ENCODE data around the gene GATB.
A peak's percentile ranks its signal among the peaks of the same experiment; 100 is the strongest.

The GATB gene

DNA sequence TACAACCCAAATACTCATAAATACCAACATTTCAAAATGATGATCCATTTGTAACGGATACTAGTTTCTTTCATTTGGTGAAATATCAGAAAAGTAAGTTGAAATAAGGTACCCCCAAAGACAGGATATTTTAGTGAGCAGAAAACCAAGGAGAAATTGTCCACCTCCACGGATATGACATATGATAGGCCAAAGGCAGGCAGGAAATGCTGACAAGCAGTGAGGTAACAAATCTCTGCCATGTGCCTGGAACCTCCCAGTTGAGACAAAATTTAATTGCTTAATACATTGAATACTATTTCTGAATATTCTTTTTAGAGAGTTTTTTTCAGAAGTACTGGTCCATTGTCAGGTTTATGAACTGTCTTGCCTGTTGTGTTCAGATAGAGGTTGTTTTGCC lies 118.8 kb downstream of the GATB start:
- DNase-seq (ENCODE audit: low read depth in 1 of 2, low spot score in 1 of 2), result no peak
- no peak overlapping the region for H3K4me3 ChIP-seq (replicated peaks; ENCODE audit: insufficient read depth, low read length)
- TF ChIP-seq POLR2AphosphoS5 (IDR thresholded peaks at IDR 0.05; ENCODE audit: low read depth) (no peak), SPI1 (IDR thresholded peaks at IDR 0.05; ENCODE audit: borderline replicate concordance, low read depth) (no peak), GABPA (IDR thresholded peaks at IDR 0.05; ENCODE audit: low read depth) (no peak)
- TF ChIP-seq, protein P1, sequence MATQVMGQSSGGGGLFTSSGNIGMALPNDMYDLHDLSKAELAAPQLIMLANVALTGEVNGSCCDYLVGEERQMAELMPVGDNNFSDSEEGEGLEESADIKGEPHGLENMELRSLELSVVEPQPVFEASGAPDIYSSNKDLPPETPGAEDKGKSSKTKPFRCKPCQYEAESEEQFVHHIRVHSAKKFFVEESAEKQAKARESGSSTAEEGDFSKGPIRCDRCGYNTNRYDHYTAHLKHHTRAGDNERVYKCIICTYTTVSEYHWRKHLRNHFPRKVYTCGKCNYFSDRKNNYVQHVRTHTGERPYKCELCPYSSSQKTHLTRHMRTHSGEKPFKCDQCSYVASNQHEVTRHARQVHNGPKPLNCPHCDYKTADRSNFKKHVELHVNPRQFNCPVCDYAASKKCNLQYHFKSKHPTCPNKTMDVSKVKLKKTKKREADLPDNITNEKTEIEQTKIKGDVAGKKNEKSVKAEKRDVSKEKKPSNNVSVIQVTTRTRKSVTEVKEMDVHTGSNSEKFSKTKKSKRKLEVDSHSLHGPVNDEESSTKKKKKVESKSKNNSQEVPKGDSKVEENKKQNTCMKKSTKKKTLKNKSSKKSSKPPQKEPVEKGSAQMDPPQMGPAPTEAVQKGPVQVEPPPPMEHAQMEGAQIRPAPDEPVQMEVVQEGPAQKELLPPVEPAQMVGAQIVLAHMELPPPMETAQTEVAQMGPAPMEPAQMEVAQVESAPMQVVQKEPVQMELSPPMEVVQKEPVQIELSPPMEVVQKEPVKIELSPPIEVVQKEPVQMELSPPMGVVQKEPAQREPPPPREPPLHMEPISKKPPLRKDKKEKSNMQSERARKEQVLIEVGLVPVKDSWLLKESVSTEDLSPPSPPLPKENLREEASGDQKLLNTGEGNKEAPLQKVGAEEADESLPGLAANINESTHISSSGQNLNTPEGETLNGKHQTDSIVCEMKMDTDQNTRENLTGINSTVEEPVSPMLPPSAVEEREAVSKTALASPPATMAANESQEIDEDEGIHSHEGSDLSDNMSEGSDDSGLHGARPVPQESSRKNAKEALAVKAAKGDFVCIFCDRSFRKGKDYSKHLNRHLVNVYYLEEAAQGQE (IDR thresholded peaks at IDR 0.05; ENCODE audit: insufficient replicate concordance, low read depth), result no peak
- TF ChIP-seq, protein P2, sequence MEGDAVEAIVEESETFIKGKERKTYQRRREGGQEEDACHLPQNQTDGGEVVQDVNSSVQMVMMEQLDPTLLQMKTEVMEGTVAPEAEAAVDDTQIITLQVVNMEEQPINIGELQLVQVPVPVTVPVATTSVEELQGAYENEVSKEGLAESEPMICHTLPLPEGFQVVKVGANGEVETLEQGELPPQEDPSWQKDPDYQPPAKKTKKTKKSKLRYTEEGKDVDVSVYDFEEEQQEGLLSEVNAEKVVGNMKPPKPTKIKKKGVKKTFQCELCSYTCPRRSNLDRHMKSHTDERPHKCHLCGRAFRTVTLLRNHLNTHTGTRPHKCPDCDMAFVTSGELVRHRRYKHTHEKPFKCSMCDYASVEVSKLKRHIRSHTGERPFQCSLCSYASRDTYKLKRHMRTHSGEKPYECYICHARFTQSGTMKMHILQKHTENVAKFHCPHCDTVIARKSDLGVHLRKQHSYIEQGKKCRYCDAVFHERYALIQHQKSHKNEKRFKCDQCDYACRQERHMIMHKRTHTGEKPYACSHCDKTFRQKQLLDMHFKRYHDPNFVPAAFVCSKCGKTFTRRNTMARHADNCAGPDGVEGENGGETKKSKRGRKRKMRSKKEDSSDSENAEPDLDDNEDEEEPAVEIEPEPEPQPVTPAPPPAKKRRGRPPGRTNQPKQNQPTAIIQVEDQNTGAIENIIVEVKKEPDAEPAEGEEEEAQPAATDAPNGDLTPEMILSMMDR (IDR thresholded peaks at IDR 0.05; ENCODE audit: insufficient read depth, low read length), result no peak

DNA sequence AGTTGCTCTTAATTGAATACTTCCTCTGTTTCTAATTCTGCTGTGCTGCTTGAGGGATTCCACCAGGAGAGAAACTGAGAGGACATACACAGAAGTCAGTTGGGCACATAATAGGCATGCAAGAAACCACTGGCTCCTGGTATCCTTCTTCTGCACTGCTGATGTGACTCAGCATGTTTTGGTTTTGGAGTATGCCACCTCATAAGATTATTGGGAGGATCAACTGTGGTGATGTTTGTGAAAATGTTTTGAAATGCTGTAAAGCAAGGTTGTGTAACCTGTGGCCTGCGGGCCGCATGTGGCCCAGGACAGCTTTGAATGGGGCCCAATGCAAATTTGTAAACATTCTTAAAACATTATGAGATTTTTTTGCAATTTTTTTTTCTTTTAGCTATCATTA lies 119.6 kb downstream of the GATB start:
- no peak overlapping the region for H3K4me3 ChIP-seq (replicated peaks; ENCODE audit: insufficient read depth, low read length)
- H3K27me3 ChIP-seq (ENCODE audit: insufficient read depth, poor library complexity, severe bottlenecking), result no peaks in the 10 kb centered on the region
- TF ChIP-seq, protein P1 (IDR thresholded peaks at IDR 0.05; ENCODE audit: insufficient replicate concordance, low read depth), result no peak
- TF ChIP-seq SPI1 (IDR thresholded peaks at IDR 0.05; ENCODE audit: borderline replicate concordance, low read depth), result no peak
- TF ChIP-seq GABPA (IDR thresholded peaks at IDR 0.05; ENCODE audit: low read depth), result no peak
- TF ChIP-seq, protein P2 (IDR thresholded peaks at IDR 0.05; ENCODE audit: insufficient read depth, low read length), result no peak
- peak; percentile 63 for TF ChIP-seq POLR2AphosphoS5 (IDR thresholded peaks at IDR 0.05; ENCODE audit: low read depth)
- peak; percentile 56 to 89 for DNase-seq (ENCODE audit: low read depth in 1 of 2, low spot score in 1 of 2)
- peak overlapping the region; percentile 39 for H3K27ac ChIP-seq (replicated peaks)

More for the DNA sequence above, 118.8 kb downstream of the GATB start:
- Histone ChIP-seq H3K27me3 (ENCODE audit: insufficient read depth, poor library complexity, severe bottlenecking) (no peaks in the 10 kb centered on the region), H3K27ac (replicated peaks) (peak overlapping the region; percentile 39; the same call in 1 of the 2 replicates)

DNA sequence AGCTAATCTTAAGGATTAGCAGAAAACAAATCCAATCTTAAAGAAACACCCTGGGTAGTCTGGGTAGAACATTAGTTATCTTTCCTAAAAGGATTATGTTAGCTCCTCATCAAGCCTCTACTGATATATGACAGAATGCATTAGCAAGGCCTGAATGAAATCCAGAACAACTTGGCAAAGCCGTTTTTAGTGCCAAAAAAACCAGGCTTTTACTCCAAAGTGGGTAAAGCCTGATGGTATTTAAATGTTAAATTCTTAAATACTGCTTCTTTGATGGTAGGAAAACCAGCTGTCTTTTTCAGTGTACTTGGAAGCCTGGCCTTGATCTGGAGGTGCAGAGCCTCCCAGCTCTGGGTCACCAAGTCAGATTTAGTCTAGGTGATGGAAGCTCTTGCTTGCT lies 120.4 kb downstream of the GATB start:
- Histone ChIP-seq H3K27me3 (ENCODE audit: insufficient read depth, poor library complexity, severe bottlenecking) (no peaks in the 10 kb centered on the region), H3K4me3 (replicated peaks; ENCODE audit: insufficient read depth, low read length) (no peak overlapping the region), H3K27ac (replicated peaks) (peak overlapping the region; percentile 27)
- TF ChIP-seq POLR2AphosphoS5 (IDR thresholded peaks at IDR 0.05; ENCODE audit: low read depth), result no peak
- TF ChIP-seq, protein P2 (IDR thresholded peaks at IDR 0.05; ENCODE audit: insufficient read depth, low read length), result no peak
- TF ChIP-seq, protein P1 (IDR thresholded peaks at IDR 0.05; ENCODE audit: insufficient replicate concordance, low read depth), result no peak
- no peak for TF ChIP-seq SPI1 (IDR thresholded peaks at IDR 0.05; ENCODE audit: borderline replicate concordance, low read depth)
- TF ChIP-seq GABPA (IDR thresholded peaks at IDR 0.05; ENCODE audit: low read depth), result no peak
- no peak for DNase-seq (ENCODE audit: low read depth in 1 of 2, low spot score in 1 of 2)

Data from HL-60 (cell line).